GM21423 (cell line): ENCODE results near the gene ACSBG1.
"Not testable (repeated sequence)": the region's sequence is repeated elsewhere in the genome, so short reads cannot be mapped to it uniquely, and the experiment has no call there.

Experiments used
- ATAC-seq: cut with Tn5 transposase; IDR thresholded peaks from one replicate; pipeline ENCODE4 v1.9.1; 2021; ENCODE audit warnings: mild to moderate bottlenecking, moderate library complexity; ENCODE audit not compliant: unreplicated experiment

Gene ACSBG1

GRCh38 chr15:78171864-78172472 lies 62.4 kb downstream of the ACSBG1 start:
- no peak for ATAC-seq

GRCh38 chr15:78170848-78171773 lies 63.3 kb downstream of the ACSBG1 start:
- peak; percentile 57 for ATAC-seq

- no peak for ATAC-seq
Observed at GRCh38 chr15:78168608-78169007, 65.8 kb downstream of the ACSBG1 start.

GRCh38 chr15:78167227-78167888 lies 67.0 kb downstream of the ACSBG1 start:
- ATAC-seq: peak; percentile 80

- ATAC-seq: no peak
Observed at GRCh38 chr15:78164010-78164409, 70.4 kb downstream of the ACSBG1 start.

- ATAC-seq: no peak
Observed at GRCh38 chr15:78162038-78162437, 72.3 kb downstream of the ACSBG1 start.

- ATAC-seq: no peak
Observed at GRCh38 chr15:78159395-78159794, 75.0 kb downstream of the ACSBG1 start.

GRCh38 chr15:78157203-78157602 lies 77.2 kb downstream of the ACSBG1 start:
- no peak for ATAC-seq

- ATAC-seq: no peak
Observed at GRCh38 chr15:78156653-78157052, 77.7 kb downstream of the ACSBG1 start.

GRCh38 chr15:78155355-78155939 lies 78.9 kb downstream of the ACSBG1 start:
- ATAC-seq: no peak

- no peak for ATAC-seq
Observed at GRCh38 chr15:78154955-78155354, 79.4 kb downstream of the ACSBG1 start.

- not testable (repeated sequence) for ATAC-seq
Observed at GRCh38 chr15:78151075-78151474, 83.3 kb downstream of the ACSBG1 start.

- no peak for ATAC-seq
Observed at GRCh38 chr15:78149805-78150751, 84.3 kb downstream of the ACSBG1 start.

- ATAC-seq: peak; percentile 78
Observed at GRCh38 chr15:78149068-78149804, 85.1 kb downstream of the ACSBG1 start, which contains the start of gene IDH3A. TSS of gene IDH3A (plus strand) at chr15:78149362. CDS start at chr15:78149404, 42 bp downstream.

- ATAC-seq: peak; percentile 3
Observed at GRCh38 chr15:78148392-78149067, 85.8 kb downstream of the ACSBG1 start.

GRCh38 chr15:78147566-78147965 lies 86.8 kb downstream of the ACSBG1 start:
- no peak for ATAC-seq

GRCh38 chr15:78146425-78147154 lies 87.8 kb downstream of the ACSBG1 start:
- no peak for ATAC-seq

- ATAC-seq: no peak
Observed at GRCh38 chr15:78142332-78142731, 92.0 kb downstream of the ACSBG1 start.
